Stimulated activated CD4-positive, alpha-beta T cell treated with anti-CD3 and anti-CD28 coated beads, Interleukin-12 subunit alpha, Interleukin-12 subunit beta, amount 100 ng/mL, for 4 hours (primary cell): ENCODE data around the gene CGNL1.

Experiments used
- DNase-seq: peaks from one replicate; pipeline ENCODE4 v3.0.0-alpha.2; 2020

The CGNL1 gene

DNA sequence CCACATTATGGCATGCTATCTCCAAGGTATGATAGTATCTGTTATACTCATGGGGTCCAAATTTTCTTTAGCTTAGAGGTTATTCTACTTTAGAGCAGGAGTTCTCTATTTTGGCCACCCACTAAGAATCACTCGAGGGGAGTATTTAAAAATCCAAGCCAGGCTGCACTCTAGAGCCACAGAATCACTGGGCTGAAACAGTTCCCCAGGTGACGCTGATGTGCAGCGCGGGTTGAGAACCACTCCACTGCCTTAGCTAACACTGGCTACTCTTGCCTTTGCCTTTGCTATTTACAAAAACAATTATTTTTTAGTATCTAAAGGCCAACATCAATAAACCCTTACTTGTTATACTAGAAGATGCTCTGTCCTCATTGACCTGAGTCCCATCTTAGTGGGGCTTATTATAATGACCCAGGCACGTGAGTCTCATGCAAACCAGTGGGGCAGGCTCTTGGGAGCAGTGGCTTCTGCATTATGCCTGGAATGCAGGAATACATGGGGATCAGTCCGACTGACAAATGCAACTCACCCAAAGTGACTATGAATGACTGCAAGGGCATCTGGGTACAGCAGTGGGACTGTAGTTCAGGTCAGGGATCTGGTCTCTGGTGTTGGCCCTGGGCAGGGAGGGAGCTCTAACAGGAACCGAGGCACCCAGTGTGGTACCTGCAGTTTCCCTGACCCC is 21.7 kb upstream of the CGNL1 start:
- DNase-seq: no peak

DNA sequence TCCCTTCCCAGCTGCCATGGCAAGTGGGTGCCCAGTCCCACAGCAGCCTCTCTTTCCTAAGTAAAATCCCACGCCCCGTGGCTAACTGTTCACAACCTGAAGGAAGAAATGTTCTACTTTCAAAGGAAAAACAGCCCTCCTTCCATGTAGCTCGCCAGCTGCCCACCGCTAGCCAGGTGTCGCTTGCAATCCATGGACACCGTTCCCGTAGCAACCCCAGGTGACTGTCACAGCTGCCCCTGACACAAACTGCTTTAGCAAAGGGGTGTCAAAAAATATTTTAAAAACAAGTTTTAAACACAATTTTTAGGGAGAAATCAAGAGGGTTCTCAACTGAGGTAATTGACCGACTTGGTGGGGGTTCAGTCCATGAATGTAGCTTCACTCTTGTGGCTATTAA is 21.0 kb upstream of the CGNL1 start:
- no peak for DNase-seq

DNA sequence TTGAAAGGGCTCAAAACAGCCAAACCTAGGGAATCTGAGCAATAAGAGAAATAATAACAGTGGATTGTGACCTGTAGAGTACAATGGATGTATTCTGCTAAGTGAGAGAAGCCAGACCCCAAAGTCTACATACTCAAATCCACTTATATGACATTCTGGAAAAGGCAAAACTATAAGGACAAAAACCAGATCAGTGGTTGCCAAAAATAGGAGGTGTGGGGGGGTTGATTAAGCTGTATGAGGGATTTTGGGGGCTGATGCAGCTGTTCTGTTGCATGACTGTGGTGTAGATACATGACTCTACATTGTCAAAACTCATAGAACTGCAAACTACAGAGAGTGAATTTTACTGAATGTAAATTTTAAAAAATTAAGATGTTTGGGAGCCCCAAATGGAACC is 20.1 kb upstream of the CGNL1 start:
- DNase-seq: no peak

DNA sequence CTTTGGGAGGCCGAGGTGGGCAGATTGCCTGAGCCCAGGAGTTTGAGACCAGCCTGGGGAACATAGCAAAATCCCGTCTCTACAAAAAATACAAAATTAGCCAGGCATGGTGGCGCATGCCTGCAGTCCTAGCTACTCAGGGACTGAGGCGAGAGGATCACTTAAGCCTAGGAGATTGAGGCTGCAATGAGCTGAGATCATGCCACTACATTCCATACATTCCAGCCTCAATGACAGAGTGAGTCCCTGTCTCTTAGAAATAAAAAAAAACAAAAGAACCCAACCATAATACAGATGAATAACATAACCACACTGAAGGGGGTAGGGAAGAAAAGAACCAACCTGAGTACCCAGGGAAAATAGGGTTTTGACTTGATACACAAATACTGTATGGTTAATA is 19.7 kb upstream of the CGNL1 start:
- no peak for DNase-seq

DNA sequence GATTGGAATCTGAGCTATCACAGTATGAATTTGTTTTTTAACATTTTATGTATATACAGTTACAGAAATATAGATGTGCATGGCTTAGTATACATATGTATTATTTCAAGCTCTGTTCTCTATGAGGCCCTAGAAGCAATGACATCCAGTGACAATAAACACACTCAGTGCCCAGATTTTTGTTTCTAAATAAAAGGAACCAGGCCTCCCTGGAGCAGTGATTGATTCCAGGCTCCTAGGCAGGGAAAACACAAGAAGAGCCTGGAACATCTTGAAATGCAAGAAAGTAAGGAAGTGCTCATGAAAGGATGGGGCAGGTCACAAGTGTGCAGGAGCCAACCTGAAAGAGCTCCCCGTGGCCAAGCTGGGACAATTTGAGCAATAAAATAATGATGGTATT is 18.5 kb upstream of the CGNL1 start:
- no peak for DNase-seq

DNA sequence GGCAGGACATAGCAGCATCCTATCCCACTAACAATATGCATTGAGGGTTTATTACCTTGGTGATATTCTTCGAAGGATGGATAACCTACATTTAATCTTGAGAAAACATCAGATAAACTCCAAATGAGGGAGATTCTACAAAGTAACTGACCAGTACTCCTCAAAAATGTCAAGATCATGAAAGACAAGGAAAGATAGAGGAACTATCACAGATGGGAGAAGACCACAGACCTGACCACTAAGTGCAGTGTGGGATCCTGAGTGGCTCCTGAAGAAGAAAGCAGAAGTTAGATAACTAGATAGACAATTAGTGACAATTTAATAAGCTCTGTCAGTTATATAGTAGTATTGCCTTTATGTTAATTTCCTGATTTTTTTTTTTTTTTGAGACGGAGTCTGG is 17.7 kb upstream of the CGNL1 start:
- DNase-seq: no peak

DNA sequence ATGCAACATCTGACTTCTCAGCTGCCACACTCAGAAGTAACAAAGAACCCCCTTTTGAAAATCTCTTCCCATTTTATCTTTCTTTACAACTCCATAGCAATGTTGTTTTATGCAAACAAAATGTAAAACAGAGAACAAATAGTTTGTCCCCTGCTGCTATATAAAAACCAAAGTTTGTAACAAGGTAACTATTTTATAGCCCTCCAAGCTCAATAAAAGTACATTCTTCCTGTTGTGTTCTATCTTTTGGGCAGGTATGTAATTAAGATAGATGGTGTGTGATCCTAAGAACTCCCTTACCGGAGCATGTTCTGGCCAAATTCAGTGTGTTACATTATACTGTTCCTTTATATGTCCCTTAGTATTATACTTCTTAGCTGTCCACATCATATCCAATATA is 12.6 kb upstream of the CGNL1 start:
- DNase-seq: no peak

DNA sequence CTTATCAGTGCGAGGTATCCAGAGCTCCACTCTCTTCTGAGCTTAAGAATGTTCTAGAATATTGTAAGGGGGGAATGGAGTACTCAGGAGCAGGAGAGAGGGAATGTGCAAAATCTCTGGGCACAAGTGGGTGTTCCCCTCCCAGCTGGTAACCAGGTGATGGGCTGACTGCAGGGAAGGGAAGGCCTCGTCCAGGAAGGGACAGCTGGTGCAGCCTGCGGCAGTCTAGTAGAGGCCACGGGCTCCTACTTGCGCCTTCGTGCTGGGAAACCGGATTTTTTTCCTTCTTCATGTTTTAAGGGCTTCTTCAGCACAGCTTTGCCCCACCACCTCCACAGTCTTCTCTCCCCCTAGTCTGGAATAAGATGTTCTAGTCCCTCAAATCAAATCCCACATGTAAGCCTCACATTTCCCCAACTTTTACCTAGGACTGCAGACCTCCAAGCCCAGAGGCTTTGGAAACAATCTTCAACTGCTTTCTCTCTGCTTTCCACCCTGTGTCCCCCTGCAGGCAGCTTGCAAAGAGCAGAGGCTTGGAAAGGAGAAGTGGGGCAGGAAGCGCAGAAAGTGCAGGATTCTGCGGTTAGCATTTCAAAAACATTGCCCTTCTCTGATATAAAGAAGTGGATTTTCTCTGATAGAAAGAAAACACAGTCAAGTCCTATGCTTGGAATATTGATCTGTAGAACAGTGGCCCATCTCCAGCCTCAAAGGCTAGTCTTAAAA is 11.9 kb upstream of the CGNL1 start:
- no peak for DNase-seq

DNA sequence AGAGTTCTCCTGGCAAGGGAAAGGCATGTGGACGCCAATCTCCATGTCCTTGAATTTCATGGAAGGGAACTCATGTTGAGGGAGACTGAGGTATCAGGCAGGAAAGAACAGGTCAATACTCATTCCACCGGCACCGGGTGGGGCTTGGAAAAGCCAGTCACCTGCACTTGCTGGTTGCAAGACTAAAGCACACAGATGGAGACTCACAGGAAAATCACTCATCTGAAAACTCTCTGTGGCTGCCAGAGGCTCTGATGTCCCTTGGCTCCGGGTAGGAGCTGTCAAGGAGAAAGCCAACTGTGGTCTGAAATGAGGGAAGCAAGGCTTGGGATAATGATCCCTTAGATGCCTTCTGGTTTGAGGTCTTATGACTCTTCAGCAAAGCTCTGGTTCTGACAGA is 8.7 kb upstream of the CGNL1 start:
- no peak for DNase-seq

DNA sequence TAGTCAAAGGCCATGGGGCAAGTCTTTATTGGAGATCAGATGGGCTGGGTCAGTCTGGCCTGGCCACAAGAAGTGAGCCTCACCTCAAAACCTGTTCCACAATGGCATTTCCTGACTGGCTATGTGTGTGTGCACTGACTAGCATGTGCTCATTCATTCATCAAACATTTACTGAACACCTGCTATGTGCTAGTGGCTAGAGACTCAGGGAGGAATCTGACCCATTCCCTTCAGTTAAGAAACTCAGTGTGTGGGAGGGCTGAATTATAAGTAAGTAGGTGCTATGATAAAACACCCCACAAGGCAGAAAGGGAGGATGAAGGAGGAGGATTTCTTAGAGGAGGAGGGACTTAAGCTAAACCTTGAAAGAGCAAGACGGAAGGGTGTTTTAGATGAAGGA is 5.4 kb upstream of the CGNL1 start:
- no peak for DNase-seq

DNA sequence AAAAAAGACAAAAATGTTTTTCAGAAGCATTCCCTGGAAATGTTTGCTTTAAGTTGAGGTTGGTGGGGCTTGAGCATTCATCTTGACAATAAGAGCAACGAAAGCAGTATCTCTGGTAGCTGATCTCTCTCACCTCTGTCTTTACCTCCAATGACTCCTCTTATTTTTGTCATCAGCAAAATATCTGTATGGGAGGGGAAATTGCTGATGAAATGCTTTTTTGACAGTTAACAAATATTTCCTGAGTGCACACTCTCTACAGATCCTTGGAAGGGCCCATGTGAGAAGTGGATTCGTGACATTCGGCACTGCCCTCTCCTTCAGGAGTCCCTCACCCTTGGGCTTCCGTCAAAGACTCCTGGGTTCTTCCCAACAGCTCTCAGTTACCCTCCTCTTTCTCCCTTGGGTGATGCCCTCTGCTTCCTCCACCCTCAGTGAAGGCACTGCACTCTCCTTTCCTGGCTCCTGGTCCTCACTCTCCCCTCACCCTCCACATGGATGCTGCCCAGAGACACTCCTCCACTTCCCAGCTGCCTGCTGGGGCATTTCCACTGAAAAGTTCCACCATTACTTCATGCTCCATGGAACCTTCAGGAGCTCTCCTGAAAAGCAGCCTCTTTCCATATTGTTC is 2.9 kb upstream of the CGNL1 start:
- no peak for DNase-seq

DNA sequence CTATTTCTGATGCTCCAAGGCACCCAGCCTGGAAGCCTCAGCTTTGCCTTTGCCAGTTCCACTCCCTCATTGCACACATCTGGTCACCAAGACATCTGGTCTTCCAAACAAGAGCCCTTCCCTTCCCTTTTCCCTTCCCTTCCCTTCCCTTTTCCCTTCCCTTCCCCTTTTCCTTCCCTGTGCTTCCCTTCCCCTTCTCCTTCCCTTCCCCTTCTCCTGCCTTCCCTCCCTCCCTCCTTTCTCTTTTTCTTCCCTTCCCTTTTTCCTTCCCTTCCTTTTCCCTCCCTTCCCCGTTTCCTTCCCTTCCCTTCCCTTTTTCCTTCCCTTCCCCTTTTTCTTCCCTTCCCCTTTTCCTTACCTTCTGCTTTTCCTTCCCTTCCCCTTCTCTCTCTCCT is 2.4 kb upstream of the CGNL1 start:
- no peak for DNase-seq

DNA sequence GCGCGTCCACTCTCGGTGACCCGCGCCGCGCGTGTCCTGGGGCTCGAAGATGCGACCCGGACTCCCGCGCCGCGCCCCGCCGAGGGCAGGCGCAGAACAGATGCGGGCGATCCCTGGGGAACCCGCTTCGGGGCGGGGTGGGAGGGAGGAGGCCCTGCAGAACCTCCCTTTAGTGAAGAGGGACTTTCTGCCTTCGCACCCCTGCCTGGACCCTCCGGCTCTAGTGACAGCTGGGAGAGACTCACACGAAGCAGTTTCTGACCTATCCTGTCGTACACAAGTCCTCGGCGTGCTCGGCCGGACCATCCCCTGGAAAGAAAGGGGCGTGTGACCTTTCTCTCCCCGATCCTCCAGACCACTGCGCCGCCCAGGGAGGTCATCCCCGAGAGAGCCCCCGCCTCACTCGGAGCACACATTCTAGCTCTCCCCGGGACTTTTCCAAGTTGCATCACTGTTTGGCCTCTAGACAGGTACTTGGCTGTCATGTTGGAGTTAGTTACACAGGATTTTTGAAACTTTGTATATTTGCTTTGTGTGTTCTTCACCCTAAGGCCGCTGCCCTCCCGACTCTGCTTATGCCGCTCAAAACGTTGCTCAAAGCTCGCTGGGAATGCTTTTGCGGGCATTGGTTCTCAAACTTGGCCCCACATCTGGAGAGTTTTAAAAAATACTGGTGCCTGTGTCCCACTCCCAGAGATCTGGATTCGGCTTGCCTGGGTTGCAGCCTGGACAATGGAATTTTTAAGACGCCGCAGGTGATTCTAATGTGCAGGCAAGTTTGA is 582 bp downstream of the CGNL1 start:
- no peak for DNase-seq

DNA sequence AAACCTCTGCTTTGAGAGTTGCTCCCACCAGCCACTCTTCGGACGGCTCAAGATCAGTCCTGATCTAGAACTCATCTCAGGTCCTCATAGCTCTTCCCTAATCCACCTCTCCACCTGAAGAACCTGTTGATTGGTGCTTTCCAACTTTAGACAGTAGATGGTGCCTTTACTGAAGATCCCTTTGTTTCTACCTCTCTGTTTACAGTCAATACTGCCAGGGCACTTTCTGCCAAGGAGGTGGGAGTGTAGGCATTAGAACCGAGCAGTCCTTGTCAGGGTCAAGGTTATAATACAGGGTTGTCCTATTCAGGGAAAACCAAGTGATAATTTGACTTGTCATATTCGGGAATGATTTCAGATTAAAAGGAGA is 1.2 kb downstream of the CGNL1 start:
- no peak for DNase-seq

DNA sequence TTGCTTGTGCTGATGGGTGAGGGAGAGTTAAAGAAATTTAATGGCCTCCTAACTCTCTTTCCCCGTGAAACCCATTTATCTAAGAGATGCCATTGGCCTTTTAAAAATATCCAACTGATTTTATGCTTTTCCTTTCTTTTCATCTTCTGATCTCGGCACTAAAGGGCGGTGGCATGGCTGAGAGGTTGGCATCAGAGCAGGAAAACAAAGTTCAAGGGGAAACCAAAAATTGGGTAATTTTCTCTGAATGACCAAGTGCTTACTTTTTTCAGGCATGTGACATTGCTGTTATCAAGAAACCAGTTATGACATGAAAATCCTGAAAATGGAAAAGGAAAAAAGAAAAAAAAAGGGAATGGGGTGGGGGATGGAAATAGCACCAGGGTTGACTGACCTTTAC is 3.2 kb downstream of the CGNL1 start:
- DNase-seq: no peak

DNA sequence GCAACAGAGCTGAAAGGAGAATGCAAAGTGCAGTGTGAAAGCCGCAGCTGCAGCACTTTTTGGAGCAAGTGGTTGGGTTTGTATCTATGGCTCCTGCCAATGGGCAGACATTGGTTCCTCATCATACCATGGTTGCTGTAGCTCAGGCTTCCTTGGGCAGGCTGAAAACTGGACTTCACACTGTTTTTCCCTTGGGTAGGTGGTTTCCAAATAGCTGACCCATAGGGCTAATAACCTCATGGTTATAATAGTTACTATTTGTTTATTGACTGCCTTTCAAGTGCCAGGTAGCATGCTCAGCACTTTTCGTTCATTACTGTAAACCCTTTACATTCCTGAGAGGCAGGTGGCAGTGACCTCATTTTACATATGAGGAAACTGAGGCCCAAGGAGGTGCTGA is 4.5 kb downstream of the CGNL1 start:
- DNase-seq: no peak

DNA sequence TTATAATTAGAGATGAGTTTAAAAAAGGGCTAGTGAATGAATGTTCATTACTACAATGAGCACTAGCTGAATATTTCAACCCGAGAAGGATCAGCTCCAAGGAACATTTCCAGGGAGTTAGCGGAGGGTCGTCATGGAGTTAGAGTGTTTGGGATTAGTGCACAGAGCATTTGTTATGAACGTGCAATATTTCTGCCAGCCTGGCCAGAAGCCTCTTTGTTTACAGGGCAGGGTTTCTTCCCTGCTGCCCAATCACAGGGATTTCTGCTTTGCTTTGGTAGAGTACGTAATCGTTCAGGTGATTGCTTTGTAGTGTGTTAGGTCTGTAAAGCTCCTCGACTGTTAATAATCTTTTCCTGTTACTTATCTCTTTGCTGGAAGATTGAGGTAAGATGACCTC is 5.9 kb downstream of the CGNL1 start:
- no peak for DNase-seq

DNA sequence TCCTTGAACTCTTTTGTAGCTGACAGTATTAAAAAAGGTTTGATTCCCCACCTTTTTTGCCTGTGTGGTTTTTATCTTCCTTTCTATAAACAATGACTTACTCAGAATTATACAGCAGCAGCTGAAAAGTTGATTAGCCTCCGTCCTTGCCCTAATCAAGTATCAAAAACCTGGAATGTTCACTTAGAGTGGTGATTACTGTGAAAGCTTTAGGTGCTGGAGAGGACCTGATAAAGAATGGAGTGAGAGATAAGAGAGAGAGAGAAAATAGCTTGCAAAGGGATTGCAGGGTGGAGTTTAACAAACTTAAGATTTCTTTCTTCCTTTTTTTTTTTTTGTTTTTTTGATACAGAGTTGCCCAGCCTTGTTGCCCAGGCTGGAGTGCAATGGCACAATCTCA is 6.7 kb downstream of the CGNL1 start:
- DNase-seq: no peak

DNA sequence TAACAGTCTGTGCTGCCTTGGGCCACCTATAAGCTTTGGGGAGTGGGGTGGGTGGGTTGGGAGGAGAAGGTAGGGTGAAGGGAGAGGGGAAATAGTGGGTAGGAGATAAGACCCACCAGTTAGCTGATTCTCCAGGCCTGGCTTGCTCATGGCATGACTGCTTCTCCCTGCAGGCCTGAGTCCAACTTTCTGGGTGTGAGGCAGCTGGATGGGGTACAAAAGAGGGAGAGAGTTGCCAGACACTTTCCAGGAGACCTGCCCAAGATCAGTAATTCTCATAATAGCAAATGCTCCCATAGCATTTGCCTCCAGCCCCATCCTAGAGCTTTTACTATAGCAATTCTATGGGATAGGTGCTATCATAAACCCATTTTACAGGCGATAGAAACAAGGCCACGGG is 7.7 kb downstream of the CGNL1 start:
- DNase-seq: no peak

DNA sequence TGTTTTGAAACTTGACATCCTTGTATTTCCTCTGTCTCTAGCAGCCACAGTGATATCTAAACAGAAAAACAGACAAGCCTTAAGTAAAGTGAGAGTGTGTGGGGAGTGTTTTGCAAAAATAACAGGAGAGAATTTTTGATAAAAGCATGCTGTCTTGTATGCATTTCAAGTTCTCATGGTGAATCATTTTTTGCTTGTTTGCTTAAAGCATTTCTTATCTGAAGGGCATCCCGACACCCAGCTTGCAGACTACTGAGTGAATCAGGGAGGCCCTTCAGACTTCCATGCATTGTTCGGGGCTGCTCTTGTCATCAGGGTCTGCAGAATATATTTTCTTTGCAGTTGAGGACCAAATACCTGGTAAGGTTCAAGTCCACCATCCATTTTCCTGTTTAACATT is 8.5 kb downstream of the CGNL1 start:
- no peak for DNase-seq

DNA sequence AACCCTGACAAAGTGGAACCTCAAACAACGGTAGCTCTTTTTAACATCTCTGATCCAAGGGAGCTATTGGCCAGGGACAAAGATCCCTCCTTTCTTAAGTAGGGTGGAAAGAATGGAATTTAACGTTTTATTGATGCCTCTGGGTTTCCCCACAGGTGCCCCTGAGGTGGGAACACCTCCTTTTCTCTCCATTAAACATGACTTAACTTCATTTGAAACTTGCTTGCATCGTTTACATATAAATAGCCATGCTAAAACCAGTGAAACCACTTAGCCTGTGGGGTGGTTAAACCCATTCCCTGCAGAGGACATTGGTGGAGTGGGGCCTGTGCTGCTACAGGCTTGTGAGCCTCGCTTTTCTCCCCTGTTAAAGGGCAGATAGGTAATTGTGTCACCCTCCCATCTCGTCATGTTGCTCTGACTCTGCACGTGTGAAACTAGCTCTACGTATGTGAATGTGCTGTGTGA is 9.7 kb downstream of the CGNL1 start:
- no peak for DNase-seq

DNA sequence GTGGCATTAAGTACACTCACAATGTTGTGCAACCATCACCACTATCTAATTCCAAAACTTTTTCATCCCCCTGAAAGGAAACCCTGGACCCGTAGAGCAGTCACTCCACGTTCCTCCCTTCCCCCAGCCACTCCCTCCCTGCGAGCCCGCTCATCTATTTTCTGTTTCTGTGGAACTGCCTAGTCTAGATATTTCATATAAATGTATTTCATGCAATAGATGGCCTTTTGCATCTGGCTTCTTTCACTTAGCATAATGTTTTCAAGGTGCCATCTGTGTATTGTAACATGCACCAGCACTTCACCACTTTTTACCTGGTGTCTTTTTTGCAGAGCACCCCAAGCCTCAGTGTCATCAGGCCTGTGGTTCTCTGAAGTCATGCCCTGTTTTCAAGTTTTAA is 10.7 kb downstream of the CGNL1 start:
- no peak for DNase-seq

DNA sequence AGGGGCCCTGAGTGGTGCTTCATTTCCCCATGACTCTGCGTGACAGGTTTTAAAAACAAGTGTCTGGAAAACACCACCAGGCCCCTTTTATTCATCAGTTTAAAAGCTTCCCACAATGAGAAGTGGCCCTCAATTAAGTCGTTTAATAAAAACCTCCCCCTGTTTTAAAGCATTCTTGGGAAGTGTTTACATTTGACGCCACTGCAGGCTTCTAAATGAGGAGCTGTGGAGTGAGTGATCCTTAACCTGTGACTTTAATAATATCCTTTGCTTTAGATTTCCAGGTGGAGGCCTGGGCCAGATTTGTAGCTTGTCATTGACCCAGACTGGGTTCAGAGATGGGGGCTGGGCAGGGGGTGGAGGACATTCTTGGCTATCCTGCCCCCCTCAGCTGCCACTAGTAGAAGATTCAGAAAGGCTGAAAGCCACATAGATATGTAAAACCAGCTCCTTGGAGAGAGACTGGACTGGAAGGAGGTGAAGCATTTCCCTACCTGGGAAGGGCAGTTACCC is 11.3 kb downstream of the CGNL1 start:
- DNase-seq: no peak

DNA sequence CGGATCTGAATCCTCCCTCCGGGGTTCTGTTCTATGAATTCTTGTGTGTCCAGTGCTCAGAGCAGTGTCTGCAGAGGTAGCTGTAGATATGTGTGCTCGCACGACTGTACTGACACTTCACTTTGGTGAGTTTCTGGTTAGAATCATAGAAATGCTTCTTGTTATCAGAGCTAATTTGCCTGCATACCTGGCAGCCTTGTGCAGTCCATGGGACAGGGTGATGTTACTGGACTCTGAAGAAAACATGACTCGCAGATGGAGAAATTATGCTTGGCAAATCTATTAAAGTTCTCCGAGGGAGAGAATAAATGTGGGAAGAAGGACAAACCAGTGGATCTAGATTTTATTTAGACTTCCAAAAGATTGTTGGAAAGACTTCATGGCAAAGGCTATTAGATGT is 12.2 kb downstream of the CGNL1 start:
- DNase-seq: no peak
